GM18519 (cell line): ENCODE measurements around the gene RAD52.

Experiments
- ATAC-seq: cut with Tn5 transposase; IDR thresholded peaks from one replicate; pipeline ENCODE4 v1.9.1; 2021; ENCODE audit warnings: mild to moderate bottlenecking, moderate library complexity; ENCODE audit not compliant: unreplicated experiment, low FRiP score

Gene RAD52

GRCh38 chr12:949453-950191, at the start of gene RAD52:
Gene RAD52, minus strand, starts transcription at chr12:949694. Its CDS starts 16,636 bp downstream, at chr12:933058.
- ATAC-seq: peak; percentile 46

- peak; percentile 49 for ATAC-seq
These were observed 48.8 kb upstream of the RAD52 start for GRCh38 chr12:998020-998874.

GRCh38 chr12:997505-997904, 48.0 kb upstream of the RAD52 start:
- no peak for ATAC-seq

GRCh38 chr12:996881-997280, 47.4 kb upstream of the RAD52 start:
- ATAC-seq: no peak

GRCh38 chr12:992647-993046, 43.2 kb upstream of the RAD52 start:
- ATAC-seq: no peak

GRCh38 chr12:991350-992333, 42.1 kb upstream of the RAD52 start:
- peak; percentile 26 for ATAC-seq

GRCh38 chr12:990661-991349, 41.3 kb upstream of the RAD52 start, which contains the start of gene ERC1:
Gene ERC1, plus strand, starts transcription at chr12:991223. Its CDS starts 36,681 bp downstream, at chr12:1027904.
- ATAC-seq: peak; percentile 68

GRCh38 chr12:989751-990660, 40.5 kb upstream of the RAD52 start:
- no peak for ATAC-seq

GRCh38 chr12:989051-989450, 39.6 kb upstream of the RAD52 start:
- ATAC-seq: no peak

- no peak for ATAC-seq
These were observed 39.2 kb upstream of the RAD52 start for GRCh38 chr12:988646-989045.

GRCh38 chr12:981961-982360, 32.5 kb upstream of the RAD52 start:
- no peak for ATAC-seq

GRCh38 chr12:981176-981828, 31.8 kb upstream of the RAD52 start:
- no peak for ATAC-seq

GRCh38 chr12:979349-979748, 29.9 kb upstream of the RAD52 start:
- no peak for ATAC-seq

- ATAC-seq: no peak
These were observed 27.7 kb upstream of the RAD52 start for GRCh38 chr12:977156-977555.

GRCh38 chr12:976644-977043, 27.1 kb upstream of the RAD52 start:
- ATAC-seq: no peak

GRCh38 chr12:974271-974862, 24.9 kb upstream of the RAD52 start:
- no peak for ATAC-seq

GRCh38 chr12:971991-972390, 22.5 kb upstream of the RAD52 start:
- no peak for ATAC-seq

- ATAC-seq: no peak
These were observed 20.3 kb upstream of the RAD52 start for GRCh38 chr12:969821-970220.
